Measurements from ENCODE around the gene LIF. TPM values are rescaled to one million over a fixed set of nuclear protein-coding genes. Genes with fewer than 3 reads are reported as not detected.
A peak's percentile ranks its signal among the peaks of the same experiment; 100 is the strongest.

Gene LIF
- total RNA-seq, 1 experiment from 2014 or later = not detected

GRCh38 chr22:30280505-30280904, 33.9 kb upstream of the LIF start:
- H3K79me2 ChIP-seq (ENCODE audit: low read length) = no peaks in the 10 kb centered on the region
- no peaks in the 10 kb centered on the region for H3K27me3 ChIP-seq (ENCODE audit: low read length)
- H3K4me3 ChIP-seq (ENCODE audit: low read length) = no peak overlapping the region
- H3K9me3 ChIP-seq (ENCODE audit: low read length) = no peaks in the 10 kb centered on the region
- no peak overlapping the region for H3K9ac ChIP-seq (ENCODE audit: low read length)
- H3K36me3 ChIP-seq (ENCODE audit: insufficient read depth, low read length) = no peaks in the 10 kb centered on the region
- DNase-seq = no peak
- H3K4me2 ChIP-seq (ENCODE audit: low read depth, low read length, poor library complexity, severe bottlenecking) = no peak overlapping the region
- no peak overlapping the region for H2AFZ ChIP-seq (ENCODE audit: low read length)
- H3K9me2 ChIP-seq (replicated peaks; ENCODE audit: insufficient read depth, low read length) = no peaks in the 10 kb centered on the region
- H3K27ac ChIP-seq (ENCODE audit: low read length) = no peak overlapping the region
- H4K20me1 ChIP-seq (ENCODE audit: insufficient read depth, low read depth, low read length) = no peaks in the 10 kb centered on the region
- H3K4me1 ChIP-seq (ENCODE audit: low read length) = no peaks in the 10 kb centered on the region

- DNase-seq = no peak
- no peaks in the 10 kb centered on the region for H3K9me3 ChIP-seq (ENCODE audit: low read length)
- no peaks in the 10 kb centered on the region for H4K20me1 ChIP-seq (ENCODE audit: insufficient read depth, low read depth, low read length)
- no peak overlapping the region for H3K9ac ChIP-seq (ENCODE audit: low read length)
- H3K4me1 ChIP-seq (ENCODE audit: low read length) = no peaks in the 10 kb centered on the region
- no peak overlapping the region for H3K4me2 ChIP-seq (ENCODE audit: low read depth, low read length, poor library complexity, severe bottlenecking)
- H3K4me3 ChIP-seq (ENCODE audit: low read length) = no peak overlapping the region
- H3K27ac ChIP-seq (ENCODE audit: low read length) = no peak overlapping the region
- no peaks in the 10 kb centered on the region for H3K36me3 ChIP-seq (ENCODE audit: insufficient read depth, low read length)
- no peak overlapping the region for H2AFZ ChIP-seq (ENCODE audit: low read length)
- no peaks in the 10 kb centered on the region for H3K9me2 ChIP-seq (replicated peaks; ENCODE audit: insufficient read depth, low read length)
- H3K27me3 ChIP-seq (ENCODE audit: low read length) = no peaks in the 10 kb centered on the region
- no peaks in the 10 kb centered on the region for H3K79me2 ChIP-seq (ENCODE audit: low read length)
Measured at GRCh38 chr22:30279932-30280331, 33.4 kb upstream of the LIF start.

- Histone ChIP-seq H3K4me1 (ENCODE audit: low read length) (no peaks in the 10 kb centered on the region), H3K9me2 (replicated peaks; ENCODE audit: insufficient read depth, low read length) (no peaks in the 10 kb centered on the region), H3K27ac (ENCODE audit: low read length) (no peak overlapping the region), H3K4me2 (ENCODE audit: low read depth, low read length, poor library complexity, severe bottlenecking) (no peak overlapping the region), H3K9ac (ENCODE audit: low read length) (no peak overlapping the region), H3K9me3 (ENCODE audit: low read length) (no peaks in the 10 kb centered on the region), H2AFZ (ENCODE audit: low read length) (no peak overlapping the region), H3K4me3 (ENCODE audit: low read length) (no peak overlapping the region), H4K20me1 (ENCODE audit: insufficient read depth, low read depth, low read length) (no peaks in the 10 kb centered on the region), H3K79me2 (ENCODE audit: low read length) (no peaks in the 10 kb centered on the region), H3K36me3 (ENCODE audit: insufficient read depth, low read length) (no peaks in the 10 kb centered on the region), H3K27me3 (ENCODE audit: low read length) (no peaks in the 10 kb centered on the region)
- DNase-seq = no peak
Measured at GRCh38 chr22:30279046-30279788, 32.7 kb upstream of the LIF start.

GRCh38 chr22:30277547-30278344, 31.2 kb upstream of the LIF start:
- no peak overlapping the region for H3K4me3 ChIP-seq (ENCODE audit: low read length)
- no peaks in the 10 kb centered on the region for H3K4me1 ChIP-seq (ENCODE audit: low read length)
- H3K36me3 ChIP-seq (ENCODE audit: insufficient read depth, low read length) = no peaks in the 10 kb centered on the region
- H3K27ac ChIP-seq (ENCODE audit: low read length) = no peak overlapping the region
- no peaks in the 10 kb centered on the region for H3K9me3 ChIP-seq (ENCODE audit: low read length)
- no peaks in the 10 kb centered on the region for H3K27me3 ChIP-seq (ENCODE audit: low read length)
- no peak overlapping the region for H2AFZ ChIP-seq (ENCODE audit: low read length)
- DNase-seq = no peak
- H3K9me2 ChIP-seq (replicated peaks; ENCODE audit: insufficient read depth, low read length) = no peaks in the 10 kb centered on the region
- no peaks in the 10 kb centered on the region for H3K79me2 ChIP-seq (ENCODE audit: low read length)
- no peaks in the 10 kb centered on the region for H4K20me1 ChIP-seq (ENCODE audit: insufficient read depth, low read depth, low read length)
- H3K4me2 ChIP-seq (ENCODE audit: low read depth, low read length, poor library complexity, severe bottlenecking) = no peak overlapping the region
- H3K9ac ChIP-seq (ENCODE audit: low read length) = no peak overlapping the region

- H3K4me2 ChIP-seq (ENCODE audit: low read depth, low read length, poor library complexity, severe bottlenecking) = no peak overlapping the region
- H3K79me2 ChIP-seq (ENCODE audit: low read length) = no peaks in the 10 kb centered on the region
- no peaks in the 10 kb centered on the region for H3K36me3 ChIP-seq (ENCODE audit: insufficient read depth, low read length)
- no peaks in the 10 kb centered on the region for H4K20me1 ChIP-seq (ENCODE audit: insufficient read depth, low read depth, low read length)
- 0 out of 2 replicates have a peak overlapping the region, but pooled peaks have one; percentile 20 for H2AFZ ChIP-seq (ENCODE audit: low read length)
- no peaks in the 10 kb centered on the region for H3K9me2 ChIP-seq (replicated peaks; ENCODE audit: insufficient read depth, low read length)
- no peak overlapping the region for H3K4me3 ChIP-seq (ENCODE audit: low read length)
- no peak for DNase-seq
- H3K9me3 ChIP-seq (ENCODE audit: low read length) = no peaks in the 10 kb centered on the region
- H3K27ac ChIP-seq (ENCODE audit: low read length) = no peak overlapping the region
- no peaks in the 10 kb centered on the region for H3K27me3 ChIP-seq (ENCODE audit: low read length)
- no peak overlapping the region for H3K9ac ChIP-seq (ENCODE audit: low read length)
- no peaks in the 10 kb centered on the region for H3K4me1 ChIP-seq (ENCODE audit: low read length)
Measured at GRCh38 chr22:30276039-30276438, 29.5 kb upstream of the LIF start.

GRCh38 chr22:30275625-30276024, 29.1 kb upstream of the LIF start:
- no peak for DNase-seq
- H3K4me1 ChIP-seq (ENCODE audit: low read length) = no peaks in the 10 kb centered on the region
- H3K27me3 ChIP-seq (ENCODE audit: low read length) = no peaks in the 10 kb centered on the region
- H3K4me3 ChIP-seq (ENCODE audit: low read length) = no peak overlapping the region
- H3K9me3 ChIP-seq (ENCODE audit: low read length) = no peaks in the 10 kb centered on the region
- H2AFZ ChIP-seq (ENCODE audit: low read length) = 0 out of 2 replicates have a peak overlapping the region, but pooled peaks have one; percentile 20
- H3K9ac ChIP-seq (ENCODE audit: low read length) = no peak overlapping the region
- no peaks in the 10 kb centered on the region for H4K20me1 ChIP-seq (ENCODE audit: insufficient read depth, low read depth, low read length)
- no peak overlapping the region for H3K4me2 ChIP-seq (ENCODE audit: low read depth, low read length, poor library complexity, severe bottlenecking)
- no peaks in the 10 kb centered on the region for H3K79me2 ChIP-seq (ENCODE audit: low read length)
- H3K27ac ChIP-seq (ENCODE audit: low read length) = no peak overlapping the region
- no peaks in the 10 kb centered on the region for H3K36me3 ChIP-seq (ENCODE audit: insufficient read depth, low read length)
- no peaks in the 10 kb centered on the region for H3K9me2 ChIP-seq (replicated peaks; ENCODE audit: insufficient read depth, low read length)

GRCh38 chr22:30274437-30274812, 27.9 kb upstream of the LIF start:
- Histone ChIP-seq H3K9me2 (replicated peaks; ENCODE audit: insufficient read depth, low read length) (no peaks in the 10 kb centered on the region), H3K9ac (ENCODE audit: low read length) (no peak overlapping the region), H2AFZ (ENCODE audit: low read length) (no peak overlapping the region), H3K79me2 (ENCODE audit: low read length) (no peaks in the 10 kb centered on the region), H4K20me1 (ENCODE audit: insufficient read depth, low read depth, low read length) (no peaks in the 10 kb centered on the region), H3K27ac (ENCODE audit: low read length) (no peak overlapping the region), H3K4me3 (ENCODE audit: low read length) (no peak overlapping the region), H3K27me3 (ENCODE audit: low read length) (no peaks in the 10 kb centered on the region), H3K4me1 (ENCODE audit: low read length) (no peaks in the 10 kb centered on the region), H3K9me3 (ENCODE audit: low read length) (no peaks in the 10 kb centered on the region), H3K36me3 (ENCODE audit: insufficient read depth, low read length) (no peaks in the 10 kb centered on the region), H3K4me2 (ENCODE audit: low read depth, low read length, poor library complexity, severe bottlenecking) (no peak overlapping the region)
- no peak for DNase-seq

- Histone ChIP-seq H4K20me1 (ENCODE audit: insufficient read depth, low read depth, low read length) (no peaks in the 10 kb centered on the region), H3K27me3 (ENCODE audit: low read length) (no peaks in the 10 kb centered on the region), H3K36me3 (ENCODE audit: insufficient read depth, low read length) (no peaks in the 10 kb centered on the region), H3K4me3 (ENCODE audit: low read length) (no peak overlapping the region), H3K27ac (ENCODE audit: low read length) (no peak overlapping the region), H3K9ac (ENCODE audit: low read length) (no peak overlapping the region), H3K9me3 (ENCODE audit: low read length) (no peaks in the 10 kb centered on the region), H3K4me2 (ENCODE audit: low read depth, low read length, poor library complexity, severe bottlenecking) (no peak overlapping the region), H3K79me2 (ENCODE audit: low read length) (no peaks in the 10 kb centered on the region), H3K9me2 (replicated peaks; ENCODE audit: insufficient read depth, low read length) (no peaks in the 10 kb centered on the region), H2AFZ (ENCODE audit: low read length) (no peak overlapping the region), H3K4me1 (ENCODE audit: low read length) (no peaks in the 10 kb centered on the region)
- no peak for DNase-seq
Measured at GRCh38 chr22:30273711-30274436, 27.3 kb upstream of the LIF start.

All from Karpas-422 (cell line).